H1 (cell line): ENCODE results near the gene BPIFA2. TPM values are rescaled to one million over a fixed set of nuclear protein-coding genes. Genes with fewer than 3 reads are reported as not detected.

Source experiments
- CTCF ChIA-PET: fragments of 300-600 bp; sonication (Branson Sonifier 250); formaldehyde crosslinking; loops from one replicate; lab custom pipeline; 2021; ENCODE audit not compliant: partially characterized antibody; lab: Charles Lee
- POLR2A ChIA-PET: fragments of 300-600 bp; sonication (Branson Sonifier 250); formaldehyde crosslinking; loops from one replicate; lab custom pipeline; 2021; ENCODE audit warnings: inconsistent platforms; ENCODE audit not compliant: partially characterized antibody; lab: Charles Lee
- DNase-seq, 2 experiments: peaks; one replicate each; pipeline versions ENCODE4 v3.0.0 to v3.0.0-alpha.2; 2010 to 2022; ENCODE audit warnings: low spot score in 2 of 2, low read depth in 1 of 2, mixed read lengths in 1 of 2
- FAIRE-seq: peaks from 2 replicates; lab custom pipeline; 2011; peaks lifted over from hg19 to GRCh38; lab: Jason Lieb, UNC
- H2AFZ ChIP-seq: 2 replicates; pipeline ENCODE4 v1.8.1; 2012; ENCODE audit warnings: low read length, inconsistent platforms
- H2AK5ac ChIP-seq: 2 replicates; pipeline ENCODE4 v1.6.1; 2013; ENCODE audit warnings: low read depth, low read length
- H2BK120ac ChIP-seq: replicated peaks from 2 replicates; pipeline ENCODE3; 2013; ENCODE audit warnings: low read depth, low read length, inconsistent platforms
- H2BK12ac ChIP-seq: 2 replicates; pipeline ENCODE4 v1.6.1; 2013; ENCODE audit warnings: low read depth, low read length
- H2BK15ac ChIP-seq: 2 replicates; pipeline ENCODE4 v1.6.1; 2013; ENCODE audit warnings: low read length
- H2BK20ac ChIP-seq: 2 replicates; pipeline ENCODE4 v1.6.1; 2013; ENCODE audit warnings: low read length
- H2BK5ac ChIP-seq: 2 replicates; pipeline ENCODE4 v1.6.1; 2013; ENCODE audit warnings: low read depth, low read length
- H3K14ac ChIP-seq: 2 replicates; pipeline ENCODE4 v1.6.1; 2013; ENCODE audit warnings: inconsistent platforms; ENCODE audit not compliant: insufficient read length
- H3K18ac ChIP-seq: 2 replicates; pipeline ENCODE4 v1.6.1; 2013; ENCODE audit warnings: low read length; ENCODE audit errors: extremely low read depth
- H3K23ac ChIP-seq: 2 replicates; pipeline ENCODE4 v1.6.1; 2013; ENCODE audit warnings: inconsistent platforms; ENCODE audit not compliant: insufficient read length
- H3K23me2 ChIP-seq: 2 replicates; pipeline ENCODE4 v1.6.1; 2013; ENCODE audit warnings: low read depth, low read length
- H3K27ac ChIP-seq: 2 replicates; pipeline ENCODE4 v1.6.1; 2011; ENCODE audit warnings: low read depth, low read length, inconsistent platforms
- H3K27me3 ChIP-seq, 4 experiments: replicated peaks in 1 of 4; 1 replicate in 1 of 4; 2 replicates in 3 of 4; pipeline versions ENCODE4 v1.6.1 to v1.8.1; 2011 to 2013; ENCODE audit warnings: low read length in 3 of 4, mild to moderate bottlenecking in 3 of 4, inconsistent platforms in 2 of 4, mixed read lengths in 2 of 4, moderate library complexity in 1 of 4; ENCODE audit not compliant: control insufficient read depth in 3 of 4, insufficient read depth in 3 of 4; ENCODE audit errors: extremely low read depth in 1 of 4
- H3K36me3 ChIP-seq, 4 experiments: 2 replicates each; pipeline versions ENCODE4 v1.6.1 to v1.8.1; 2011 to 2013; ENCODE audit warnings: mild to moderate bottlenecking in 4 of 4, low read length in 3 of 4, moderate library complexity in 2 of 4, control low read depth in 1 of 4, inconsistent platforms in 1 of 4; ENCODE audit not compliant: insufficient read depth in 4 of 4, control insufficient read depth in 2 of 4
- H3K4ac ChIP-seq: replicated peaks from 2 replicates; pipeline ENCODE3; 2013; ENCODE audit warnings: low read length, low read depth, mixed read lengths, inconsistent platforms; ENCODE audit not compliant: insufficient read length
- H3K4me1 ChIP-seq, 4 experiments: replicated peaks in 1 of 4; 1 replicate in 1 of 4; 2 replicates in 3 of 4; pipeline versions ENCODE4 v1.6.1 to v1.8.1; 2011 to 2013; ENCODE audit warnings: low read length in 3 of 4, inconsistent platforms in 2 of 4, mixed read lengths in 1 of 4; ENCODE audit not compliant: insufficient read depth in 4 of 4, control insufficient read depth in 3 of 4
- H3K4me2 ChIP-seq, 2 experiments: 2 replicates each; pipeline versions ENCODE4 v1.6.1 to v1.8.1; 2011 to 2013; ENCODE audit warnings: low read depth in 2 of 2, low read length in 2 of 2, control low read depth in 1 of 2, inconsistent platforms in 1 of 2, mild to moderate bottlenecking in 1 of 2; ENCODE audit not compliant: insufficient read depth in 1 of 2
- H3K4me3 ChIP-seq, 4 experiments: fragments of 200-600, 300-600 bp in 1 of 4; sonication (generic), shearing (Covaris generic), sonication (Bioruptor Twin) in 1 of 4; 2 replicates each; pipeline versions ENCODE4 v1.5.1 to v1.8.1; 2011 to 2016; ENCODE audit warnings: low read length in 4 of 4, low read depth in 3 of 4, control low read depth in 2 of 4, inconsistent platforms in 2 of 4, mild to moderate bottlenecking in 2 of 4, mixed read lengths in 1 of 4, moderate library complexity in 1 of 4; ENCODE audit not compliant: insufficient read depth in 2 of 4; ENCODE audit errors: extremely low read depth in 1 of 4
- H3K56ac ChIP-seq: replicated peaks from 2 replicates; pipeline ENCODE3; 2013; ENCODE audit warnings: low read depth, mild to moderate bottlenecking, mixed read lengths, low read length, inconsistent platforms; ENCODE audit not compliant: insufficient read length
- H3K79me1 ChIP-seq: 2 replicates; pipeline ENCODE4 v1.6.1; 2013; ENCODE audit warnings: low read depth, low read length, control low read depth
- H3K79me2 ChIP-seq, 2 experiments: 2 replicates each; pipeline versions ENCODE4 v1.6.1 to v1.8.1; 2012 to 2013; ENCODE audit warnings: low read length in 2 of 2, mild to moderate bottlenecking in 2 of 2, inconsistent platforms in 1 of 2; ENCODE audit not compliant: insufficient read depth in 2 of 2, control insufficient read depth in 1 of 2
- H3K9ac ChIP-seq, 4 experiments: replicated peaks in 1 of 4; 1 replicate in 1 of 4; 2 replicates in 3 of 4; pipeline versions ENCODE4 v1.6.1 to v1.8.1; 2011 to 2013; ENCODE audit warnings: low read depth in 3 of 4, low read length in 3 of 4, control low read depth in 2 of 4, mild to moderate bottlenecking in 2 of 4, moderate library complexity in 2 of 4, inconsistent platforms in 1 of 4; ENCODE audit errors: extremely low read depth in 1 of 4
- H3K9me3 ChIP-seq, 2 experiments: 2 replicates each; pipeline versions ENCODE4 v1.6.1 to v1.8.1; 2012 to 2013; ENCODE audit warnings: mild to moderate bottlenecking in 2 of 2, moderate library complexity in 2 of 2, control low read depth in 1 of 2, inconsistent platforms in 1 of 2, low read depth in 1 of 2, low read length in 1 of 2, mixed read lengths in 1 of 2; ENCODE audit not compliant: insufficient read depth in 2 of 2
- H4K20me1 ChIP-seq, 2 experiments: replicated peaks in 1 of 2; 2 replicates each; pipeline versions ENCODE3 to v1.8.1; 2011 to 2013; ENCODE audit warnings: inconsistent platforms in 2 of 2, low read length in 2 of 2, mild to moderate bottlenecking in 1 of 2; ENCODE audit not compliant: insufficient read depth in 2 of 2, control insufficient read depth in 1 of 2
- H4K5ac ChIP-seq: 2 replicates; pipeline ENCODE4 v1.6.1; 2013; ENCODE audit warnings: low read length, low read depth, mixed read lengths, inconsistent platforms; ENCODE audit not compliant: insufficient read length
- H4K8ac ChIP-seq: 2 replicates; pipeline ENCODE4 v1.8.0; 2013; ENCODE audit warnings: mild to moderate bottlenecking, moderate library complexity, low read length, inconsistent platforms; ENCODE audit not compliant: insufficient read depth; ENCODE audit errors: extremely low read depth
- H4K91ac ChIP-seq: replicated peaks from 2 replicates; pipeline ENCODE3; 2013; ENCODE audit warnings: low read length, mixed read lengths, inconsistent platforms; ENCODE audit not compliant: insufficient read length
- TEAD4 ChIP-seq: IDR thresholded peaks from 2 replicates; pipeline ENCODE4 v1.6.1; 2012; ENCODE audit warnings: low read depth, low read length, inconsistent platforms, mixed read lengths
- ZNF274 ChIP-seq: IDR thresholded peaks from 2 replicates; pipeline ENCODE4 v1.7.0; 2012; ENCODE audit warnings: low read length, borderline replicate concordance; ENCODE audit errors: extremely low read depth
- WGBS, 2 experiments: shearing (Covaris generic) in 1 of 2; methylation state at CpG; one replicate each; pipeline versions ENCODE4 v1.1.6 to v1.1.7; 2013 to 2015; ENCODE audit warnings: low lambda C conversion rate in 2 of 2, mixed read lengths in 2 of 2, inconsistent platforms in 1 of 2, low coverage in 1 of 2, missing lambda C conversion rate in 1 of 2; ENCODE audit not compliant: insufficient replicate concordance in 2 of 2, insufficient coverage in 1 of 2, insufficient read length in 1 of 2; ENCODE audit errors: extremely low coverage in 1 of 2, missing lambda C conversion rate in 1 of 2; 5-methylcytosine and 5-hydroxymethylcytosine counted together
- polyA plus RNA-seq, 7 experiments: library from polyadenylated mRNA; depleted of rRNA in 3 of 7; stranded (reverse) in 5 of 7; unstranded in 2 of 7; fragments of >200 nt in 5 of 7; fragments of 200-250 nt in 2 of 7; gene quantifications; 1 replicate in 5 of 7; 2 replicates in 1 of 7; 4 replicates in 1 of 7; pipeline versions ENCODE4 v1.2.1 to v1.2.3, GENCODE V29; 2011 to 2013; ENCODE audit warnings: missing spikeins in 2 of 7, mixed read lengths in 2 of 7
- total RNA-seq: library from RNA; stranded (reverse); fragmentation: NEBNext Ultra II Directional; extraction: Animal tissue kit (Norgen Biotek cat#: 25700); gene quantifications from 2 replicates; pipeline ENCODE4 v1.2.1, GENCODE V29; 2021

Gene BPIFA2
- total and polyA plus RNA-seq, 2 of the 8 experiments (the other 6 are each of a cell fraction or from before 2014, with no cell fraction given) = not detected

DNA sequence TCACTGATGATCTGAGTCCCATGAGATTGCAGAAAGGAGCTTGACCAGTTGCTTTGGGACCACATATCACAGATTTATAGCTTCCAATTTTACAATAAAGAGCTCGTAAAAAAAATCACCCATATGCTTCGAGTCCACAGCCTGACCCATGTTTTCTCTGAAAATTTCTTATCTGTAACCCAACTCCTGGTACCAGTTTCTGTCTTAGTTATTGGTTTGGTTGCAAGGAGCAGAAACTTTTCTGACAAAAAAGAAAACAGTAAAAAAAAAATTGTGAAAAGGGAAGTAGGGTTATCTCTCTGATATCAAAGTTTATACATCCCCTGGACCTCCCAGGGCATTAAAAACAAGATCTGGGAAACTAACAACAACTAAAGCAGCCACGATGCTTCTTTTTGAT is 30.8 kb upstream of the BPIFA2 start:
- H2BK120ac ChIP-seq = no peak overlapping the region
- WGBS, 2 experiments = 81% methylated on average over 3 of the region's 3 CpGs; no CpG with 5 or more reads in 1 of the 2 experiments
- H3K4me2 ChIP-seq = no peak overlapping the region
- no peaks in the 10 kb centered on the region for H3K79me1 ChIP-seq
- H3K36me3 ChIP-seq = no peaks in the 10 kb centered on the region
- no peaks in the 10 kb centered on the region for H3K79me2 ChIP-seq
- no peak overlapping the region for H3K56ac ChIP-seq
- no peak overlapping the region for H2BK5ac ChIP-seq
- no peak overlapping the region for H2BK15ac ChIP-seq
- H2AK5ac ChIP-seq = no peak overlapping the region
- TF ChIP-seq ZNF274 = no peak
- TF ChIP-seq TEAD4 = no peak
- no peaks in the 10 kb centered on the region for H4K20me1 ChIP-seq
- H3K14ac ChIP-seq = no peak overlapping the region
- no peak overlapping the region for H4K8ac ChIP-seq
- H3K9ac ChIP-seq = no peak overlapping the region
- POLR2A ChIA-PET = no interaction called here
- no peak overlapping the region for H3K27ac ChIP-seq
- H2BK12ac ChIP-seq = no peak overlapping the region
- H3K23me2 ChIP-seq = no peaks in the 10 kb centered on the region
- H3K4me1 ChIP-seq = peaks cover 0 to 6% (median 3%) of the 10 kb centered on the region in 4 experiments; a peak in 2 of 7 replicates
- H4K91ac ChIP-seq = no peak overlapping the region
- no peak overlapping the region for H3K4me3 ChIP-seq
- peaks cover 16 to 23% of the 10 kb centered on the region in 2 experiments; a peak in 3 of 4 replicates for H3K9me3 ChIP-seq
- no peak overlapping the region for H3K4ac ChIP-seq
- no peak overlapping the region for H3K18ac ChIP-seq
- DNase-seq = no peak
- no peak overlapping the region for H4K5ac ChIP-seq
- no peak overlapping the region for H3K23ac ChIP-seq
- H3K27me3 ChIP-seq = no peaks in the 10 kb centered on the region
- no peak overlapping the region for H2AFZ ChIP-seq
- no peak overlapping the region for H2BK20ac ChIP-seq
- no peak for FAIRE-seq
- CTCF ChIA-PET = interaction anchor here (0.7 kb wide), 1 partner anchor 19 kb away, joined by 3 read pairs; no protein-coding TSS in a partner anchor
